ENCODE measurements around the gene RPL13.
"Not testable (repeated sequence)": the region's sequence is repeated elsewhere in the genome, so short reads cannot be mapped to it uniquely, and the experiment has no call there.

Gene RPL13

GRCh38 chr16:89581045-89581695 lies 20.7 kb downstream of the RPL13 start:
- DNase-seq = peak; percentile 47

GRCh38 chr16:89581861-89582563 lies 21.5 kb downstream of the RPL13 start:
- no peak for DNase-seq

DNA sequence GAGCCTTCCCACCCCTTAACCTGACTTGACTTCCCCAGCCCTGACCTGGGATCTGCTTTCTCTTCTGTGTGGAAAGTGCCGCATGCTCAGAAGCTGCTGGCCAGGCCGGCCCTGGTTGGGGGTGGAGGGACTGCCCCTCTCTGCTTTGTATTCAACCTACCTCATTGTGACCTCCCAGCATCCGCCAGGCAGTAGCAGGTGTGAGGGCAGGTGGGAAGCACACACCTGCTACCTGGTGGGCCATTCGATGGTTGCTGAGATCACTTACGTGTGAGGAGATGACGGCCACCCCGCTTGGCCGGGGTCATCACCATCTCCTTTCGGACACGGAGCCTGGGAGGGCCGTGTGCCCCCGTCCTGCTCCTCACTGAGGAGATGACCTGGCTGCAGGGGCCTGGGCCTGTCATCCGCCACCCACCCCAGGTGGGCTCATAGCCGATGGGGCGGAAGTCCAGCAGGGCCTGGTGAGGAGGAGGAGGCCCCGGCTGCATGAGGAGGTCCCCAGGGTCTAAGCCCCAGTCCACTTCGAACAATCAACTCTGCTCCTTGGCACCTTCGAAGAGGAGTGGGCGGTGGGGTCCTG lies 22.2 kb downstream of the RPL13 start:
- DNase-seq = no peak

DNA sequence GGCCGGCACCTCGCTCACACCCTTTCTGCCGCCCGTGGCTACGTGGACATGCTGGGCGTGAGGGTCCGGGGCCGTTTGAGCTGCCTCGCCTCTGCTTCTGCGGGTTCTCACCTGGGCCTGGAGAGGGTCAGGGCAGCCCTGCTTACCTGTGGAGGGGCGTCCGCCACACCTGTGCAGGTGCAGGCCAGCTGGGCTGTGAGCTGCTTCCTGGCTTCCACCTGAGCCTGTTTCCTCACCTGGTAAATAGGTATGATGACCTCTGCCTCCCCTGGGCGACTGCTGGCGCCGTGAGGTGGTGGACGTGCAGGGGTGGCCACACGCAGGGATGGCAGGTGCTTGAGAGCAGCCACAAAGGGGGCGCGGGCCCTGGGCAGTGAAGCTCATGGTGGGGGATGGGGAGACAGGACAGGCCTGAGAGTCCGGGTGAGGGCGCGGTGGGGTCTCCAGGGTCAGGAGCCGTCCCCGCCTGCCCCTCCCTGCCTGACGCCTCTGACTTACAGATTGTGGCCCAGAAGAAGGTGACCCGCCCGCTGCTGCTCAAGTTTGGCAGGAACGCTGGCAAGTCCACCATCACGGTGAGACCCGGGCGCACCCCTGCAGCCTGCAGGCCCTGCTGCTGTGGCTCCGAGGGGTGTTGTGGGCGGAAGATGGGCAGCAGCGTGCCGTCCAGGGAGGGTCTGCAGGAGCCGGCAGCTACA lies 22.9 kb downstream of the RPL13 start:
- no peak for DNase-seq

- no peak for DNase-seq
These were observed 23.6 kb downstream of the RPL13 start for GRCh38 chr16:89583895-89584644.

- DNase-seq = no peak
These were observed 24.5 kb downstream of the RPL13 start for GRCh38 chr16:89584768-89585549.

DNA sequence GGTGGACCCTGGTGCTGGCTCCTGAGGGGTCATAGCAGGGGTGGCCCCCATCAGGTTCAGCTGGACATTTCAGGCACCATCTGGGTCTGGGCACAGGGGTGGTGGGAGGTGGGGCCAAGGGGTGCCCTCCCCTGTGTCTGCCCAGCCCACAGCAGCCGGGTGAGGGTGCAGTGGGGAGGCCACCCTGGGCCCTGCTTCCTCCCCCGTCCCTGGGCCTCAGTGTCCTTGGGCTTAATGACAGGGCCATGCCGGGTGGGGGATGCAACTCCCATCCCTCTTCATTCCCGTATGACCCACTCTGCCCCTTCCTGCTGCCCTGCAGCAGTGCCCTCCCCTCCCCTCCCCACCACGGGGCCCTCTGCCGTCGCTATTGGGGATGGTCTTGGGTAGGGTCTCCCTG lies 25.7 kb downstream of the RPL13 start:
- DNase-seq = no peak

- DNase-seq = no peak
These were observed 26.4 kb downstream of the RPL13 start for GRCh38 chr16:89586853-89587252.

GRCh38 chr16:89587676-89588075 lies 27.2 kb downstream of the RPL13 start:
- not testable (repeated sequence) for DNase-seq

DNA sequence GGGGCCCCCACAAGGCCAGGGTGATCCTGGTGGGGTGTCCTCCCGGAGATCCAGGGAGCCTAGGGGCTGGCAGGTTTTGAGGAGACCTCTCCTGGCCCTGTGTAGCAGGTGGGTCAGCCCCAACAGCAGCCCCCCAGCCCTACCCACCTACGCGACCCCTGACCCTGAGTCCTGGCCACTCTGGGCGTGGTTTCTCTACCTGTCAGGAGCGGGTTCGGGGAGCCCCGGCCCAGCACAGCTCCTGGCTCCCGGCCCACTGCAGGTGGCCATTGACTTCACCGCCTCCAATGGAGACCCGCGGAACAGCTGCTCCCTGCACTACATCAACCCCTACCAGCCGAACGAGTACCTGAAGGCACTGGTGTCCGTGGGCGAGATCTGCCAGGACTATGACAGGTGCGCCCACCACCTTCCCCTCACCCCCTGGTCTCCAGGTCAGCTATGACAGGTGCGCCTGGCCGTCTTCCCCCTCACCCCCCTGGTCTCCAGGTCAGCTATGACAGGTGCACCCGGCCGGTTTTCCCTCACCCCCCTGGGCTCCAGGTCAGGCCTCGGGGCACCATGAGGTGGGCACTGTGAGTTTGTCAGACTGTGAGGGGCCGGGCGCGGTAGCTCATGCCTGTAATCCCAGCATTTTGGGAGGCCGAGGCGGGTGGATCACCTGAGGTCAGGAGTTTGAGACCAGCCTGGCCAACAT lies 28.1 kb downstream of the RPL13 start:
- DNase-seq = no peak

- no peak for DNase-seq
These were observed 28.9 kb downstream of the RPL13 start for GRCh38 chr16:89589241-89589926.

DNA sequence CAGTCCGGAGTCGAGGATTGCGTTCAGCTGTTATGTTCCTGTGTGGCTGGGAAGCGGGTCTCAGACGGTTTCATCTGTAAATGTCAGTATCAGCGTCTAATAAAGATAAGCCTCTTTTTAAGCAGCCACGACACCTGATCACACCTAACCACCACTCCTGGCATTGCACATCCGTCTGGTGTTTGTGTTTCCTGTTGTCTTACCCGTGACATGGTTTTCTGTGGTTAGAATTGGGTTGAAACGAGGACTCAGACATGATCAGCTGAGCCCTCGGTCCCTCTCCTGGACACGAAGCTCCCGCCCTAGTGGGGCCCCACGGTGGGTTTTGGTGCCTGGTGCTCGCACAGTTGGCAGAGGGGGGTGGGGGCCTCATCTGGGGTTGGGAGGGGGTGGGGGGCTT lies 33.4 kb downstream of the RPL13 start:
- no peak for DNase-seq

GRCh38 chr16:89595330-89596060 lies 35.0 kb downstream of the RPL13 start:
- DNase-seq = no peak

- DNase-seq = no peak
These were observed 35.7 kb downstream of the RPL13 start for GRCh38 chr16:89596061-89596689.

DNA sequence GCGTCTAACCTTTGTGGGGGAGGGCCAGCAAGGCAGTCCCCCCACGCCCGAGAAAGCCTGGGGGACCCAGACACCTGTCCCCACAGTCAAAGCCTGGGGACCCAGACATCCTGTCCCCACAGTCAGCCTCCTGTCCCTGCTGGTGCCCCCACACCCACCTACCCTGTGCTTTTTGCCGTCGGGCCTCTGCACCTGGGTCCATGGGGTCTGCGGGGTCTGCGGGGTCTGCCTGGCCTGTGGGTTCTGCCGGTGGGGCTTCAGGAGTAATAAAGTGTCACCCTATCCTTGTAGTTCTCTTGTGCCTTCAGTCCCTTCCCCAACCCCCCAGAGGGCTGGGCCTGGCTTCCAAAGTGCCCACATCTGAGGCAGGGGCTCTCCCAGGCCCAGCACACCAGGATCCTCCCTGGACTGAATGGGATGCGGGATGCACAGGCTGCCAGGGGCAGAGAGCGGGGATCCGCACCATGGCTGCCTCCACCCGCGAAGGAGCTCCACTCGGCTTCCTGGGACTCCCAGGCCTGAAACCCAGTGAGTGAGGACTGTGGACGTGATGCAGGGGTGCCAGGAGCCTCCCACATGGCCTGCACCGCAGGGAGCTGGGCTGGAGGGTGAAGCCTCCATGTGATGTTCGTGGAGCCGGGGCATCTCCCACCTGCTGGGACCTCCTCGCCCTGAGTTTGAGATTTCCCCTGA lies 36.6 kb downstream of the RPL13 start:
- no peak for DNase-seq

DNA sequence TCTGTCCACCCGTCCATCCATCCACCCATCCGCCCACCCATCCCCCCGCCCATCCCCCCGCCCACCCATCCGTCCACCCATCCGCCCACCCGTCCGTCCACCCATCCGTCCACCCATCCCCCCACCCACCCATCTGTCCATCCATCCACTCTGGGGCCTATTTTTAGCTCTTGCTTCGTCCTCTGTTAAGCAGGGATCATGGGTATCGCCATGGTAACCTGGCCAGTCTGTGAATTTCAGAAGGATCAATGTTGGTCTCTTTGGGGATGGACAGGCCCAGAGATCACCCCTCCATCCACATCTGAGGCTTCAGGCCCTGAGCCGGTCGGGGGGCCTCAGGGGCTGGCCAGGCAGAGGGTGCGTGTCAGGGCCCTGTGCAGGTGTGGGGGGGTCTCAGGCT lies 37.7 kb downstream of the RPL13 start:
- DNase-seq = no peak

DNA sequence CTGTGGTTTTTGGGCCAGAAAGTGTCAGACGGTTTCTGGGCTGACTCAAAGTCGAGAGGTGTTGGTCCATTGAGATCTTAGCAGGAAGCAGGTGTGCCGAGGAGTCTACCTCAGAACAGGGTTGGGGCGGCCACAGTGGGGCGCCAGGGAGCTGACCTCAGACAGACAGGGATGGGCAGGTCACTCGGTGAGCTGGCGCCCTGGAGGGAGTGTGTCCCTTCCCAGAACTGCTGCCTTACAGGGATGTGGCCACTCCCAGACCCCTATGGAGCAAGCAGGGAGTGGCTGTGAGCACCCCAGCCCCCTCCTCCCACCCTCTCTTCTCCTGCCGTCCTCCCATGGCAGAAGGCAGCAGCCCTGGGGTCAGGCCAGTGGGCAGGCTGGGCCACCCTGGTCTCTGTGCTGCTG lies 39.0 kb downstream of the RPL13 start:
- no peak for DNase-seq

DNA sequence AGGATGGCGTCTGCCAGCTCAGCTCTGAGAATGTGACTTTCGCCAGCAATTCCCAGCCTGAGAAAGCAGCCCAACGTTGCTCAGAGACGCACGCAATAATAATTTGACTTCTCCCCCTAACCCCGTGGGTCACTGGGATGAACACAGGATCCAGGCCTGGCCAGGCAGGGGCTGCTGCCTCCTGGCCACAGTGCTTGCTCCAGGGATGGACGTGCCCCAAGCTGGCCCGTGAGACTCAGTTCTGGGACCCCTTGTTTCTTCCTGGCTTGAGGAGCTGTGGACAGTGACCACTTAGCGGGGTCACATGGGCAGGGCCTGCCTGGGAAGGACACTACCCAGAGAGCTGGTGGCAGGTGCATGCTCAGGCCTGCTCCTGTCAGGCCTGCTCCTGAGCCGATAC lies 39.4 kb downstream of the RPL13 start:
- DNase-seq = no peak

- DNase-seq = no peak
These were observed 39.9 kb downstream of the RPL13 start for GRCh38 chr16:89600427-89600826.

Data from GOT3 (cell line).